CD8-positive, alpha-beta memory T cell (primary cell): ENCODE data around the gene GJB5. TPM values are rescaled to one million over a fixed set of nuclear protein-coding genes. Genes with fewer than 3 reads are reported as not detected.
A peak's percentile ranks its signal among the peaks of the same experiment; 100 is the strongest.
"Not testable (repeated sequence)": the region's sequence is repeated elsewhere in the genome, so short reads cannot be mapped to it uniquely, and the experiment has no call there.

ENCODE experiments used
- CTCF ChIA-PET: fragments of 350-600 bp; sonication (Branson Sonifier 250); formaldehyde crosslinking; loops from one replicate; lab custom pipeline; 2021; ENCODE audit warnings: antibody characterized with exemption; lab: Charles Lee
- POLR2A ChIA-PET: fragments of 350-600 bp; sonication (Branson Sonifier 250); formaldehyde crosslinking; loops from one replicate; lab custom pipeline; 2021; ENCODE audit warnings: antibody characterized with exemption; lab: Charles Lee
- DNase-seq, 5 donors: peaks; one replicate each; pipeline versions ENCODE4 v3.0.0 to v3.0.0-alpha.2; 2020 to 2022; ENCODE audit warnings: mixed read lengths in 1 of 5
- H3K27ac ChIP-seq: one replicate; pipeline ENCODE4 v1.7.0; 2013; ENCODE audit warnings: low read depth, mild to moderate bottlenecking, low read length, moderate library complexity
- H3K27me3 ChIP-seq: 2 replicates; pipeline ENCODE4 v1.7.0; 2013; ENCODE audit warnings: low read length, mild to moderate bottlenecking; ENCODE audit not compliant: insufficient read depth, poor library complexity, severe bottlenecking
- H3K36me3 ChIP-seq: 2 replicates; pipeline ENCODE4 v1.7.0; 2013; ENCODE audit warnings: mild to moderate bottlenecking, low read length, moderate library complexity; ENCODE audit not compliant: insufficient read depth
- H3K4me1 ChIP-seq: 2 replicates; pipeline ENCODE4 v1.7.0; 2013; ENCODE audit warnings: mild to moderate bottlenecking, low read length, moderate library complexity; ENCODE audit not compliant: insufficient read depth
- H3K4me3 ChIP-seq: 2 replicates; pipeline ENCODE4 v1.7.0; 2013; ENCODE audit warnings: mild to moderate bottlenecking, low read length
- H3K9me3 ChIP-seq: 2 replicates; pipeline ENCODE4 v1.7.0; 2013; ENCODE audit warnings: mild to moderate bottlenecking, low read length
- H3K27ac Mint-ChIP-seq, 8 donors: one replicate each; pipeline ENCODE4 v1.8.0; 2020 to 2021; ENCODE audit warnings: mixed read lengths in 8 of 8, mild to moderate bottlenecking in 6 of 8, inconsistent platforms in 3 of 8, moderate library complexity in 3 of 8
- H3K27me3 Mint-ChIP-seq, 2 donors: one replicate each; pipeline ENCODE4 v1.8.0; 2020 to 2021; ENCODE audit warnings: mixed read lengths in 2 of 2, mild to moderate bottlenecking in 1 of 2, moderate library complexity in 1 of 2
- H3K36me3 Mint-ChIP-seq, 3 donors: one replicate each; pipeline ENCODE4 v1.8.0; 2020 to 2021; ENCODE audit warnings: mixed read lengths in 3 of 3, inconsistent platforms in 1 of 3, mild to moderate bottlenecking in 1 of 3
- H3K4me1 Mint-ChIP-seq, 3 donors: one replicate each; pipeline ENCODE4 v1.8.0; 2020 to 2021; ENCODE audit warnings: mixed read lengths in 3 of 3, inconsistent platforms in 1 of 3, mild to moderate bottlenecking in 1 of 3
- H3K4me3 Mint-ChIP-seq, 7 donors: one replicate each; pipeline ENCODE4 v1.8.0; 2020 to 2021; ENCODE audit warnings: mixed read lengths in 7 of 7, mild to moderate bottlenecking in 6 of 7, moderate library complexity in 4 of 7, inconsistent platforms in 2 of 7
- H3K9me3 Mint-ChIP-seq, 5 donors: one replicate each; pipeline ENCODE4 v1.8.0; 2020 to 2022; ENCODE audit warnings: mixed read lengths in 5 of 5, mild to moderate bottlenecking in 3 of 5, moderate library complexity in 2 of 5, inconsistent platforms in 1 of 5
- polyA plus RNA-seq: library from polyadenylated mRNA; unstranded; fragments of 300-500 nt; fragmentation: Illumina TruSeq; gene quantifications from one replicate; pipeline ENCODE4 v1.2.3, GENCODE V29; 2021
- total RNA-seq, 2 experiments: library from RNA; stranded (reverse); gene quantifications; one replicate each; pipeline ENCODE4 v1.2.3, GENCODE V29; 2021

The GJB5 gene
- total and polyA plus RNA-seq, 3 experiments from 2014 or later: not detected

DNA sequence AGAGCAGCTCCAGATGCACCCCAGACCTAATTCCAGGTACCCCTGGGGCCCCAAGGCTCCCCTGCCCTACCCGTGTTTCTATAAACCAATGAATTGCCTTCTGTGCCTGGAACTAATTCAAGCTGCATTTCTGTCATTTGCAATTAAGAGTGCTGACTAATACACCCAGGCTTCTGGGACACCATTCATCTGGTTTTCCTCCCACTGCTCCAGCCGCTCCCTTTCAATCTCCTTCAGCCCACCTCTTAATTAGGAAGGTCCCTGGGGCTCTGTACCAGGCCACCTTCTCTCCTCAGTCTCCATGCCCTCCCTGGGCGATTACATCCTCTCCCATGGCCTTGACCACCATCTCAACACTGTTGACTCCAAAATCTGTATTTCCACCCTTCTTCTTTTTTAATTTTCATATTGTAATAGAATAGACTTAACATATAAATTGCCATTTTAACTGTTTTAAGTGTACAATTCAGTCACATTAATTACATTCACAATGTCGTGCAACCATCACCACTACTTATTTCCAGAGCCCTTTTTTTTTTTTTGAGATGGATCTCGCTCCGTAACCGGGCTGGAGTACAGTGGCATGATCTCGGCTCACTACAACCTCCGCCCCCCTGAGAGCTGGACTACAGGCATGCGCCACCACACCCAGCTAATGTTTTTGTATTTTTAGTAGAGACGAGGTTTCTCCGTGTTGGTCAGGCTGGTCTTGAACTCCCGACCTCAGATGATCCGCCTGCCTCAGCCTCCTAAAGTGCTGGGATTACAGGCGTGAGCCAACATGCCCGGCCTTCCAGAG lies 16.9 kb downstream of the GJB5 start:
- no peaks in the 10 kb centered on the region for H3K9me3 ChIP-seq
- no peaks in the 10 kb centered on the region for H3K9me3 Mint-ChIP-seq
- ChIA-PET POLR2A (no interaction called here), CTCF (no interaction called here)
- H3K27ac ChIP-seq: no peak overlapping the region
- no peak overlapping the region for H3K4me3 Mint-ChIP-seq
- no peaks in the 10 kb centered on the region for H3K4me1 ChIP-seq
- H3K4me1 Mint-ChIP-seq: no peaks in the 10 kb centered on the region
- H3K27me3 ChIP-seq: no peaks in the 10 kb centered on the region
- H3K4me3 ChIP-seq: no peak overlapping the region
- no peak for DNase-seq
- H3K27me3 Mint-ChIP-seq: peaks cover 1 to 7% of the 10 kb centered on the region in 2 donors
- H3K36me3 Mint-ChIP-seq: no peaks in the 10 kb centered on the region
- no peaks in the 10 kb centered on the region for H3K36me3 ChIP-seq
- H3K27ac Mint-ChIP-seq: peak overlapping the region in 1 of 8 donors; percentile 12

DNA sequence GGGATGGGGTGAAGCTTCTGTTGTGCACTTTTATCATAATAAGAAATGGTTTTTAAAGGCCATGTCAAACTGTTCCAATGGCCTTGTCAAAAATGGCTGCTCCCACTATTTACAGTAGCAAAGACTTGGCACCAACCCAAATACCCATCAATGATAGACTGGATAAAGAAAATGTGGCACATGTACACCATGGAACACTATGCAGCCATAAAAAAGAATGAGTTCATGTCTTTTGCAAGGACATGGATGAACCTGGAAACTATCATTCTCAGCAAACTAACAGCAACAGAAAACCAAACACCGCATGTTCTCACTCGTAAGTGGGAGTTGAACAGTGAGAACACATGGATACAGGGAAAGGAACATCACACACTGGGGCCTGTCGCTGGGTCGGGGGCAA lies 18.3 kb downstream of the GJB5 start:
- H3K36me3 ChIP-seq, H3K4me3 Mint-ChIP-seq, H3K4me3 ChIP-seq, H3K27ac Mint-ChIP-seq, H3K36me3 Mint-ChIP-seq, H3K9me3 Mint-ChIP-seq, H3K4me1 ChIP-seq, CTCF ChIA-PET, H3K9me3 ChIP-seq, DNase-seq, H3K4me1 Mint-ChIP-seq, H3K27me3 ChIP-seq, H3K27ac ChIP-seq: not testable (repeated sequence)
- peaks cover 5 to 12% of the 10 kb centered on the region in 2 donors for H3K27me3 Mint-ChIP-seq
- POLR2A ChIA-PET: interaction anchor here (0.5 kb wide), 1 partner anchor 649 kb away, joined by 3 read pairs; no protein-coding TSS in a partner anchor

DNA sequence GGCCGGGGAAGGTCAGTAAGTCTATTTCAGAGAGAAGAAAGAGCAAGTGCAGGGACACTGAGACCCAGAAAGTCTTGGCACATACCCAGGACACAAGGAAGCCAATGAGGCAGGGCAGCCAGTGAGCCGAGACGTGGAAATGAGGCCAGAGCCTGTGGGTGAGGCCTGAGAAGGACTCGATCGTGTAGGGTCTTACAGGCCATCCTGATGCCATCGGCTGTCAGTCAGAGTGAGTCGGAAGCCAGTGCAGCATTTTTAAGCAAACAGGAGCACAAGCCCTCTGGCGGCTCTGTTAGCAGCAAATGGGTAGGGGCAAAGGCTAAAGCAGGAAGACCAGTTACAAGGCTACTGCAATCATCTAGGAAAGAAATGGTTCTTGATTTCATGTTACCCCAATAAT lies 20.1 kb downstream of the GJB5 start:
- ChIA-PET POLR2A (no interaction called here), CTCF (no interaction called here)
- H3K4me1 ChIP-seq: no peaks in the 10 kb centered on the region
- H3K36me3 Mint-ChIP-seq: no peaks in the 10 kb centered on the region
- H3K9me3 Mint-ChIP-seq: no peaks in the 10 kb centered on the region
- H3K27ac ChIP-seq: no peak overlapping the region
- DNase-seq: no peak
- H3K4me1 Mint-ChIP-seq: no peaks in the 10 kb centered on the region
- no peaks in the 10 kb centered on the region for H3K36me3 ChIP-seq
- no peaks in the 10 kb centered on the region for H3K9me3 ChIP-seq
- peaks cover 9 to 30% of the 10 kb centered on the region in 2 donors for H3K27me3 Mint-ChIP-seq
- no peak overlapping the region for H3K4me3 Mint-ChIP-seq
- H3K27me3 ChIP-seq: no peaks in the 10 kb centered on the region
- no peak overlapping the region for H3K4me3 ChIP-seq
- H3K27ac Mint-ChIP-seq: no peak overlapping the region

DNA sequence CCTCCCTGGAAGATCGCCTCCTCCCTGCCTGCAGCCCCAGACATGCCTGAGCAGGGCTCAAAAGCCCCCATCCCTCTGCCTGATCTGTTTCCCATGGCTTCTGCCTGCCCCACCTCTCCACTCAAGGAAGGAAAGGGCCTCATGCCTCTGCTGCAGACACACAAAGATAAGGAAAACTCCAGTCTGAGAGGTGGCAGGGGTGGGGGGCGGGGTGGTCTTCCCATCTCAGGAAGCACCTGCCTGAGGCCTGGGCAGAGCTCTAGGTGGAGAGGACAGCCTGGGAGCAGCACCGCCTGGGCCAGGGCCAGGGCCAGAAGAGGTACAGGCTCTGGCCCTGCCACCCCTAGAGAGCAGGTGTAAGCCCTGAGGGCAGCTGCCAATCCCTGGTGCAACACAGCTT lies 22.1 kb downstream of the GJB5 start:
- CTCF ChIA-PET: no interaction called here
- Mint-ChIP-seq H3K27ac (peak overlapping the region in 1 of 8 donors; percentile 76), H3K4me3 (no peak overlapping the region), H3K36me3 (no peaks in the 10 kb centered on the region), H3K9me3 (no peaks in the 10 kb centered on the region), H3K4me1 (peaks cover 0 to 3% (median 0%) of the 10 kb centered on the region in 3 donors), H3K27me3 (peaks cover 12 to 39% of the 10 kb centered on the region in 2 donors)
- H3K4me1 ChIP-seq: no peaks in the 10 kb centered on the region
- DNase-seq: no peak
- no peak overlapping the region for H3K27ac ChIP-seq
- no peak overlapping the region for H3K4me3 ChIP-seq
- no peaks in the 10 kb centered on the region for H3K9me3 ChIP-seq
- peaks cover 6% of the 10 kb centered on the region for H3K27me3 ChIP-seq
- no peaks in the 10 kb centered on the region for H3K36me3 ChIP-seq
- POLR2A ChIA-PET: no interaction called here

DNA sequence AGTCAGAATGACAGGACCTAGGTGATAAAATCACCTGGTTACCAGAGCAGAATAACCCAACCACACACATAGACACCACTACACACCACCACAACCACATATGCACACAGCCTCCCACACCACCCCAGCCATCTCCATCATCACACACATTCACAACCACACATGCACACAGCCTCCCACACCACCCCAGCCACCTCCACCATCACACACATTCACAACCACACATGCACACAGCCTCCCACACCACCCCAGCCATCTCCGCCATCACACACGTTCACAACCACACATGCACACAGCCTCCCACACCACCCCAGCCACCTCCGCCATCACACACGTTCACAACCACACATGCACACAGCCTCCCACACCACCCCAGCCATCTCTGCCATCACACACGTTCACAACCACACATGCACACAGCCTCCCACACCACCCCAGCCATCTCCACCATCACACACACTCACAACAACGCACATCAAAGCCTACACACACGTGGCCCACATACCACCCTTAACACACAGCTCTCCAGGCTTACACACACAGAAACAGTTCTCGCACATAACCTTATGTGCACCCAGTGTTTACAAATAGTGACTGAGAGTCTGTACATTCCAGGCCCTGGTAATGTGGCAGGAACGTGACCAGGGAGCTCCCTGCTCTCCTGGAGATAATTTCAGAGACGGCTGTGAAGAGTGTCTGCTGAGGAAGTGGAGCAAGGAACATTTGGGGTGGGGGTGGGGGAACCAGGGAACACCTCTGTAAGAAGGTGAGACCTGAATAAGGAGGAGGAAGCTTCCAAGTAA lies 22.9 kb downstream of the GJB5 start:
- no peak overlapping the region for H3K27ac ChIP-seq
- ChIA-PET CTCF (no interaction called here), POLR2A (no interaction called here)
- H3K27me3 Mint-ChIP-seq: peaks cover 15 to 40% of the 10 kb centered on the region in 2 donors
- peaks cover 0 to 6% (median 4%) of the 10 kb centered on the region in 3 donors for H3K4me1 Mint-ChIP-seq
- no peaks in the 10 kb centered on the region for H3K36me3 Mint-ChIP-seq
- H3K4me3 Mint-ChIP-seq: no peak overlapping the region
- no peak overlapping the region for H3K4me3 ChIP-seq
- no peaks in the 10 kb centered on the region for H3K36me3 ChIP-seq
- no peak overlapping the region for H3K27ac Mint-ChIP-seq
- no peaks in the 10 kb centered on the region for H3K9me3 ChIP-seq
- H3K27me3 ChIP-seq: peaks cover 14% of the 10 kb centered on the region
- no peaks in the 10 kb centered on the region for H3K4me1 ChIP-seq
- no peaks in the 10 kb centered on the region for H3K9me3 Mint-ChIP-seq
- DNase-seq: no peak

DNA sequence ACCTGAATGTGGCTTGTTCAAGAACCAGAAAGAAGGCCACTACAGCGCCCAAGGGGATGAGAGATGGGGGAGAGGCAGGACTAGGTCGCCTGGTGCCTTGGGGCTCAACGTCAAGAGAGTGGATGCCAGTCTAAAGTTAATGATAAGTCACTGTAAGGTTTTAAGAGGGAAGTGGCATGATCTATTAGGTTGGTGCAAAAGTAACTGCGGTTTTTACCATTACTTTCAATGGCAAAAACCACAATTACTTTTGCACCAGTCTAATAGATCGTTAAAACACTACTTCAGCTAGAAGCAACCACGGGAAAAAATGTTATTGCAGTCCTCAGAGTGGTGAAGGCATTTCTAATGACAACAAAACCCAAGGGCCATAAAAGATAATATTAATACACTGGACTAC lies 23.5 kb downstream of the GJB5 start:
- no peak for DNase-seq
- Histone ChIP-seq H3K27me3 (peaks cover 18% of the 10 kb centered on the region), H3K9me3 (no peaks in the 10 kb centered on the region), H3K4me3 (no peak overlapping the region), H3K27ac (no peak overlapping the region), H3K36me3 (no peaks in the 10 kb centered on the region), H3K4me1 (no peaks in the 10 kb centered on the region)
- Mint-ChIP-seq H3K27me3 (peaks cover 20 to 46% of the 10 kb centered on the region in 2 donors), H3K36me3 (no peaks in the 10 kb centered on the region), H3K27ac (no peak overlapping the region), H3K4me3 (no peak overlapping the region), H3K9me3 (no peaks in the 10 kb centered on the region), H3K4me1 (peaks cover 0 to 6% (median 4%) of the 10 kb centered on the region in 3 donors)
- CTCF ChIA-PET: no interaction called here
- POLR2A ChIA-PET: no interaction called here

DNA sequence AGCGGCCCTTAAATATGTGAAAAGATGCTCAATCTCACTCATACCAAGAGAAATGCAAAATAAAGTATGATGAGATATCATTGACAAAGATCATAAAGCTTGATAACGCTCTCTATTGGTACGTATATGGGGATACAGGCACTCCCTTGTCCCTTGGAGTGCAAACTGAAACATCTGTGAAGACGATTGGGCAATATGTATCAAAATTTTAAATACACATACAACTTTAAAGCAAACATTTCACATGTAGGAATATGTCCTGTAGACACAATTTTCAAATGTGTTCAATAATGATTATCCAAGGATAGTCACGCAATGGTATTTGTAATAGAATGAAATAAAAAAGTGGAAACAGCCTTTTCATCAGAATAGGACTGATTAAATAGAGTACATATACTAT lies 24.2 kb downstream of the GJB5 start:
- H3K4me1 ChIP-seq: no peaks in the 10 kb centered on the region
- H3K36me3 Mint-ChIP-seq: no peaks in the 10 kb centered on the region
- no peak overlapping the region for H3K4me3 ChIP-seq
- peaks cover 0 to 6% (median 4%) of the 10 kb centered on the region in 3 donors for H3K4me1 Mint-ChIP-seq
- H3K36me3 ChIP-seq: no peaks in the 10 kb centered on the region
- H3K27me3 Mint-ChIP-seq: peaks cover 20 to 50% of the 10 kb centered on the region in 2 donors
- peaks cover 19% of the 10 kb centered on the region for H3K27me3 ChIP-seq
- no peaks in the 10 kb centered on the region for H3K9me3 ChIP-seq
- POLR2A ChIA-PET: no interaction called here
- DNase-seq: no peak
- no peak overlapping the region for H3K4me3 Mint-ChIP-seq
- CTCF ChIA-PET: no interaction called here
- no peaks in the 10 kb centered on the region for H3K9me3 Mint-ChIP-seq
- no peak overlapping the region for H3K27ac Mint-ChIP-seq
- no peak overlapping the region for H3K27ac ChIP-seq

DNA sequence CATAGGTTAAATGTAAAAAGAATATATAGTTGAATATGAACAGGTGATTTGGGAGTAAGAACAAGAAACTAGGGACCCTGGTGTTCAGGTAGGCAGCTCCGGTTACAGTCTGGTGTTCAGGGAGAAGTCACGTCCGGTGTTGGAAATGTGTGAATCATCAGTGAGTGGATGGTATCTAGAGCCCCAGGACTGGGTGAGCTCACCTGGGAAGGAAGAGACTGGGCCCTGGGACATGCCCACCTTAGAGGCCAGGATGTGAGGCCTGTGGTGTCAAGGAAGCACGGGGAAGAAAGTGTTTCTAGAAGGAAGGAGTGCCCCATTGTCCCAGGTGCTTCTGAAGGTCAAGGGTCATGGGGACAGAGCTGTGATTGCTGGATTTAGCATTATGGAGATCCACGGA lies 24.7 kb downstream of the GJB5 start:
- H3K27ac ChIP-seq: no peak overlapping the region
- peak overlapping the region in 1 of 7 donors; percentile 52 for H3K4me3 Mint-ChIP-seq
- no peaks in the 10 kb centered on the region for H3K9me3 ChIP-seq
- no peaks in the 10 kb centered on the region for H3K36me3 Mint-ChIP-seq
- no peaks in the 10 kb centered on the region for H3K36me3 ChIP-seq
- ChIA-PET CTCF (no interaction called here), POLR2A (no interaction called here)
- H3K27me3 ChIP-seq: peaks cover 23% of the 10 kb centered on the region
- DNase-seq: no peak
- no peaks in the 10 kb centered on the region for H3K9me3 Mint-ChIP-seq
- no peak overlapping the region for H3K27ac Mint-ChIP-seq
- peaks cover 0 to 6% (median 4%) of the 10 kb centered on the region in 3 donors for H3K4me1 Mint-ChIP-seq
- peaks cover 20 to 55% of the 10 kb centered on the region in 2 donors for H3K27me3 Mint-ChIP-seq
- H3K4me3 ChIP-seq: no peak overlapping the region
- H3K4me1 ChIP-seq: no peaks in the 10 kb centered on the region
